ENCODE data around the gene MCC.

Gene MCC

GRCh38 chr5:113150821-113151220, 337.4 kb downstream of the MCC start:
- no peak for DNase-seq (ENCODE audit: low spot score)
- in situ Hi-C loops (cut with MboI; ENCODE audit: low pct_unique_long_range_greater_than_20kb, low sequenced_read_pairs, unreplicated experiment) = no loop called here
- no peak for TF ChIP-seq CTCF (IDR thresholded peaks at IDR 0.05; ENCODE audit: extremely low read depth, insufficient read depth, missing control alignments)

GRCh38 chr5:113150221-113150620, 338.0 kb downstream of the MCC start:
- no peak for DNase-seq (ENCODE audit: low spot score)
- in situ Hi-C loops (cut with MboI; ENCODE audit: low pct_unique_long_range_greater_than_20kb, low sequenced_read_pairs, unreplicated experiment) = no loop called here
- TF ChIP-seq CTCF (IDR thresholded peaks at IDR 0.05; ENCODE audit: extremely low read depth, insufficient read depth, missing control alignments) = no peak

GRCh38 chr5:113147537-113147936, 340.7 kb downstream of the MCC start:
- in situ Hi-C loops (cut with MboI; ENCODE audit: low pct_unique_long_range_greater_than_20kb, low sequenced_read_pairs, unreplicated experiment) = no loop called here
- DNase-seq (ENCODE audit: low spot score) = no peak
- no peak for TF ChIP-seq CTCF (IDR thresholded peaks at IDR 0.05; ENCODE audit: extremely low read depth, insufficient read depth, missing control alignments)

GRCh38 chr5:113147101-113147508, 341.1 kb downstream of the MCC start:
- DNase-seq (ENCODE audit: low spot score) = no peak
- in situ Hi-C loops (cut with MboI; ENCODE audit: low pct_unique_long_range_greater_than_20kb, low sequenced_read_pairs, unreplicated experiment) = no loop called here
- no peak for TF ChIP-seq CTCF (IDR thresholded peaks at IDR 0.05; ENCODE audit: extremely low read depth, insufficient read depth, missing control alignments)

GRCh38 chr5:113145757-113146387, 342.4 kb downstream of the MCC start:
- in situ Hi-C loops (cut with MboI; ENCODE audit: low pct_unique_long_range_greater_than_20kb, low sequenced_read_pairs, unreplicated experiment) = no loop called here
- TF ChIP-seq CTCF (IDR thresholded peaks at IDR 0.05; ENCODE audit: extremely low read depth, insufficient read depth, missing control alignments) = no peak
- DNase-seq (ENCODE audit: low spot score) = no peak

- in situ Hi-C loops (cut with MboI; ENCODE audit: low pct_unique_long_range_greater_than_20kb, low sequenced_read_pairs, unreplicated experiment) = no loop called here
- TF ChIP-seq CTCF (IDR thresholded peaks at IDR 0.05; ENCODE audit: extremely low read depth, insufficient read depth, missing control alignments) = no peak
- no peak for DNase-seq (ENCODE audit: low spot score)
Measured at GRCh38 chr5:113142186-113142585, 346.1 kb downstream of the MCC start.
